Measurements from ENCODE around the gene ARMC9.

DNA sequence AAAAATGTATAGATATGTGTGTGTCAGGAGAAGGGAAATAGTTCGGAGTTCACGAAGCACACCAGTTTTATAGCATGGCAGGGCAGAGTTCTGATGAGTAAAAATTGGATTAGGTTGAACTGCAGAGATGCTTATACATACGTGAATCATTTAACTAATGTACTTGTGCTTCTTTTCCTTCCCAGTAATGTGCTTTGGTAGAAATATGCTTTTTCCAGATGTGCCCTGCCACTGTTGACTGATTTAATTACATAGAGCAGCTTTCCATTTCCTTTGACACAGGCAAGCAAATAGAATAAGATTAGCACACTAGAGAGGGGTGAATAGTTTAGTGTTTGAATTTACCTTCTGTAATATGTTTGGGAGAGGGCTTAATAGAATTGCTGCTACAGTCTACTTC, 28.9 kb upstream of the ARMC9 start:
- TF ChIP-seq, protein P1, sequence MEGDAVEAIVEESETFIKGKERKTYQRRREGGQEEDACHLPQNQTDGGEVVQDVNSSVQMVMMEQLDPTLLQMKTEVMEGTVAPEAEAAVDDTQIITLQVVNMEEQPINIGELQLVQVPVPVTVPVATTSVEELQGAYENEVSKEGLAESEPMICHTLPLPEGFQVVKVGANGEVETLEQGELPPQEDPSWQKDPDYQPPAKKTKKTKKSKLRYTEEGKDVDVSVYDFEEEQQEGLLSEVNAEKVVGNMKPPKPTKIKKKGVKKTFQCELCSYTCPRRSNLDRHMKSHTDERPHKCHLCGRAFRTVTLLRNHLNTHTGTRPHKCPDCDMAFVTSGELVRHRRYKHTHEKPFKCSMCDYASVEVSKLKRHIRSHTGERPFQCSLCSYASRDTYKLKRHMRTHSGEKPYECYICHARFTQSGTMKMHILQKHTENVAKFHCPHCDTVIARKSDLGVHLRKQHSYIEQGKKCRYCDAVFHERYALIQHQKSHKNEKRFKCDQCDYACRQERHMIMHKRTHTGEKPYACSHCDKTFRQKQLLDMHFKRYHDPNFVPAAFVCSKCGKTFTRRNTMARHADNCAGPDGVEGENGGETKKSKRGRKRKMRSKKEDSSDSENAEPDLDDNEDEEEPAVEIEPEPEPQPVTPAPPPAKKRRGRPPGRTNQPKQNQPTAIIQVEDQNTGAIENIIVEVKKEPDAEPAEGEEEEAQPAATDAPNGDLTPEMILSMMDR (IDR thresholded peaks at IDR 0.05; ENCODE audit: poor library complexity) = no peak
- no peak for TF ChIP-seq EZH2phosphoT487 (IDR thresholded peaks at IDR 0.05; ENCODE audit: low read depth, severe bottlenecking, unreplicated experiment)
